ENCODE results near the gene PNPLA2. TPM values are rescaled to one million over a fixed set of nuclear protein-coding genes. Genes with fewer than 3 reads are reported as not detected.

Gene PNPLA2
- total and polyA plus RNA-seq, 10 of the 15 experiments (the other 5 are each of a cell fraction or from before 2014, with no cell fraction given), result 0.19 to 34.0 (median 8.1) TPM

- TF ChIP-seq E2F8 (IDR thresholded peaks at IDR 0.05; ENCODE audit: low read depth, partially characterized antibody) (no peak), RAD51 (IDR thresholded peaks at IDR 0.05) (no peak), E4F1 (IDR thresholded peaks at IDR 0.05; ENCODE audit: borderline replicate concordance, partially characterized antibody) (no peak), ZBED1 (IDR thresholded peaks at IDR 0.05; ENCODE audit: borderline replicate concordance) (no peak), CTCF (IDR thresholded peaks at IDR 0.05 in 2 of 3, conservative IDR thresholded peaks at IDR 0.05 in 1 of 3; ENCODE audit: control insufficient read depth in 2 of 3, extremely low read depth in 1 of 3, insufficient read depth in 1 of 3, low read depth in 3 of 3, low read length in 3 of 3) (peak; percentile 63 to 86 (median 67); a peak in 4 of 6 replicates), LARP7 (IDR thresholded peaks at IDR 0.05) (peak; percentile 63), RFX5 (IDR thresholded peaks at IDR 0.05; ENCODE audit: low read depth, low read length) (no peak), NKRF (conservative IDR thresholded peaks at IDR 0.05) (peak; percentile 62), TCF3 (IDR thresholded peaks at IDR 0.05; ENCODE audit: borderline replicate concordance, insufficient read depth, low read depth, low read length) (no peak), ZNF24 (IDR thresholded peaks at IDR 0.05) (no peak), YBX1 (IDR thresholded peaks at IDR 0.05) (no peak), ZNF207 (IDR thresholded peaks at IDR 0.05; ENCODE audit: borderline replicate concordance) (no peak), USF2 (IDR thresholded peaks at IDR 0.05; ENCODE audit: borderline replicate concordance, low read depth, low read length) (no peak), SKIL (IDR thresholded peaks at IDR 0.05; ENCODE audit: low read depth, poor library complexity, severe bottlenecking) (no peak), ASH2L (IDR thresholded peaks at IDR 0.05; ENCODE audit: borderline replicate concordance, low read depth) (no peak), GABPA (IDR thresholded peaks at IDR 0.05; ENCODE audit: low read depth) (no peak), MEF2A (IDR thresholded peaks at IDR 0.05; ENCODE audit: insufficient read depth, low read depth, low read length) (no peak)
These were observed 20.5 kb upstream of the PNPLA2 start, which contains the start of gene SLC25A22 (continued) for GRCh38 chr11:798093-798713.

All from GM12878 (cell line).